PFSK-1 (cell line): ENCODE data around the gene TAF5L.

Experiments used
- FOXP2 ChIP-seq: optimal IDR thresholded peaks from 2 replicates; pipeline ENCODE3; 2011; ENCODE audit warnings: borderline replicate concordance, control low read depth, inconsistent platforms; ENCODE audit not compliant: insufficient read depth; ENCODE audit errors: extremely low read length, extremely low read depth
- POLR2AphosphoS5 ChIP-seq: IDR thresholded peaks from 2 replicates; pipeline ENCODE4 v1.6.1; 2012; ENCODE audit warnings: low read depth, mild to moderate bottlenecking, control low read depth, low read length, moderate library complexity
- REST ChIP-seq, 2 experiments: IDR thresholded peaks; 2 replicates each; pipeline versions ENCODE4 v1.6.1 to v1.8.0; 2011 to 2012; ENCODE audit warnings: low read depth in 2 of 2, low read length in 2 of 2, control low read depth in 1 of 2, inconsistent platforms in 1 of 2, mild to moderate bottlenecking in 1 of 2, moderate library complexity in 1 of 2; ENCODE audit not compliant: insufficient read depth in 1 of 2
- SIN3A ChIP-seq: IDR thresholded peaks from 2 replicates; pipeline ENCODE4 v1.6.1; 2012; ENCODE audit warnings: mild to moderate bottlenecking, low read length, moderate library complexity, borderline replicate concordance; ENCODE audit not compliant: insufficient read depth
- TAF1 ChIP-seq: IDR thresholded peaks from 2 replicates; pipeline ENCODE4 v1.6.1; 2012; ENCODE audit warnings: low read length, control low read depth, borderline replicate concordance; ENCODE audit not compliant: insufficient read depth

GRCh38 chr1:229620876-229621275 is 5.0 kb downstream of the TAF5L start:
- TF ChIP-seq POLR2AphosphoS5 (no peak), TAF1 (no peak), REST (IDR thresholded peaks at IDR 0.05; ENCODE audit: insufficient read depth in 1 of 2, low read depth in 2 of 2, low read length in 2 of 2) (no peak), SIN3A (no peak), FOXP2 (no peak)
